Heart right ventricle (tissue), 16 donors: ENCODE data around the gene TCF25. TPM values are rescaled to one million over a fixed set of nuclear protein-coding genes. Genes with fewer than 3 reads are reported as not detected.

Experiments used
- ATAC-seq, 8 donors: fragments of 200-7000 bp; cut with Tn5 transposase; one replicate each; pipeline ENCODE4 v1.9.1; 2020; ENCODE audit warnings: mild to moderate bottlenecking in 8 of 8, moderate library complexity in 8 of 8, moderate number of reproducible peaks in 1 of 8
- DNase-seq, 2 donors: peaks; one replicate each; pipeline ENCODE4 v3.0.0-alpha.2; 2020
- H3K27ac ChIP-seq, 10 donors: fragments of 200-600 bp; sonication (generic) in 2 of 10; one replicate each; pipeline versions ENCODE4 v1.5.0 to v1.8.0; 2020 to 2022; ENCODE audit warnings: mild to moderate bottlenecking in 3 of 10
- H3K27me3 ChIP-seq, 7 donors: fragments of 200-600 bp; one replicate each; pipeline ENCODE4 v1.8.0; 2021 to 2022; ENCODE audit warnings: mild to moderate bottlenecking in 2 of 7
- H3K36me3 ChIP-seq, 9 donors: fragments of 200-600 bp; sonication (generic) in 1 of 9; one replicate each; pipeline versions ENCODE4 v1.5.0 to v1.8.0; 2020 to 2022; ENCODE audit warnings: mild to moderate bottlenecking in 2 of 9
- H3K4me1 ChIP-seq, 9 donors: fragments of 200-600 bp; sonication (generic) in 1 of 9; one replicate each; pipeline versions ENCODE4 v1.5.0 to v1.8.0; 2020 to 2022; ENCODE audit warnings: mild to moderate bottlenecking in 4 of 9
- H3K4me3 ChIP-seq, 10 donors: fragments of 200-600 bp; sonication (generic) in 2 of 10; one replicate each; pipeline versions ENCODE4 v1.5.0 to v1.8.0; 2020 to 2022; ENCODE audit warnings: mild to moderate bottlenecking in 7 of 10, moderate library complexity in 2 of 10
- H3K9me3 ChIP-seq, 11 donors: fragments of 200-600 bp in 10 of 11; sonication (generic) in 2 of 11; one replicate each; pipeline versions ENCODE4 v1.5.0 to v1.8.0; 2013 to 2022; ENCODE audit warnings: mild to moderate bottlenecking in 2 of 11, control low read depth in 1 of 11, moderate library complexity in 1 of 11
- CTCF ChIP-seq, 9 donors: fragments of 200-600 bp; sonication (generic) in 2 of 9; IDR thresholded peaks; one replicate each; pipeline versions ENCODE4 v1.5.0 to v1.8.0; 2021 to 2022; ENCODE audit warnings: antibody characterized with exemption in 9 of 9, mild to moderate bottlenecking in 5 of 9, moderate library complexity in 1 of 9
- WGBS, 2 donors: extraction: QIAGEN DNeasy Blood & Tissue Kit; methylation state at CpG; one replicate each; pipeline ENCODE4 v1.1.7; 2013; ENCODE audit warnings: inconsistent platforms in 1 of 2; 5-methylcytosine and 5-hydroxymethylcytosine counted together
- intact Hi-C, 10 donors: fragments of 100-400 bp; cut with DNase I; formaldehyde crosslinking; loops; one replicate each; pipeline versions ENCODE4 v1.11.1 to v1.14.2; 2022
- polyA plus RNA-seq, 2 donors: library from polyadenylated mRNA; stranded (reverse); fragments of 200-250 nt; gene quantifications; one replicate each; pipeline ENCODE4 v1.2.3, GENCODE V29; 2013
- total RNA-seq, 10 donors: library from RNA; stranded (reverse); fragmentation: NEBNext Ultra II Directional in 3 of 10; extraction: Animal tissue kit (Norgen Biotek cat#: 25700) in 3 of 10; gene quantifications; one replicate each; pipeline versions ENCODE4 v1.2.1 to v1.2.4, GENCODE V29; 2021 to 2023
- donor health status: Arrhythmogenic right ventricular cardiomyopathy.
- donor health status: ischemic (EF 13 %, LVEDD 7.1; RV severe dilation, severe dysfunction).
- donor health status: healthy with polysubstance abuse.
- donor health status: DM: no; HTN: yes; CAD: no.
- donor health status: DM: no; HTN: no; CAD: no.
- donor health status: ischemic (EF 25% LVEDD 6.9; RV normal size, moderate dysfunction).
- donor health status: ischemic (EF 25% LVEDD 5.7; RV mildly dilated, moderate dysfunction).
- donor health status: healthy.
- donor health status: DM: yes; HTN: yes; CAD: no.
- donor health status: Ischemic cardiomyopathy.
- donor health status: ischemic (EF 35%, LVEDD 5.7; RV mildly dilated, moderate dysfunction).
- donor health status: nonischemic (EF 11% LVEDD 7.7; RV severe dilation, severe dysfunction).
- donor health status: DM: yes; HTN: yes; CAD: no.
- donor health status: PGD.
- donor health status: ischemic (EF 29% LVEDD 5.4; RV normal size, mild dysfunction).
- donor health status: nonischemic (EF 23%, LVEDD 6.1; RV moderate dilation, normal function).

Gene TCF25
- total and polyA plus RNA-seq, 12 donors, result 77.5 to 112 (median 94.8) TPM

- Histone ChIP-seq H3K36me3 (peaks cover 0 to 72% (median 16%) of the 10 kb centered on the region in 9 donors), H3K9me3 (no peaks in the 10 kb centered on the region), H3K27ac (peak overlapping the region in 2 of 10 donors; percentile 8 to 89), H3K4me1 (peaks cover 0 to 18% (median 0%) of the 10 kb centered on the region in 9 donors), H3K27me3 (no peaks in the 10 kb centered on the region), H3K4me3 (peak overlapping the region in 1 of 10 donors; percentile 51)
- ATAC-seq (peak in 3 of 8 donors; percentile 14 to 21 (median 15)), DNase-seq (no peak)
- intact Hi-C loops, result loop anchor here in 1 of 10 donors (10.0 kb wide), 1 partner anchor 72 kb away; no protein-coding TSS in a partner anchor
- TF ChIP-seq CTCF (IDR thresholded peaks at IDR 0.05), result no peak
- WGBS, 2 donors, result 89 to 93% methylated on average over 15 of the region's 15 CpGs
Observed at GRCh38 chr16:89956505-89957215, 83.3 kb downstream of the TCF25 start.

GRCh38 chr16:89957216-89957785 lies 83.9 kb downstream of the TCF25 start:
- intact Hi-C loops, result loop anchor here in 1 of 10 donors (10.0 kb wide), 1 partner anchor 72 kb away; no protein-coding TSS in a partner anchor
- Histone ChIP-seq H3K27me3 (no peaks in the 10 kb centered on the region), H3K27ac (peak overlapping the region in 3 of 10 donors; percentile 8 to 89 (median 52)), H3K36me3 (peaks cover 0 to 79% (median 19%) of the 10 kb centered on the region in 9 donors), H3K4me1 (peaks cover 0 to 18% (median 0%) of the 10 kb centered on the region in 9 donors), H3K4me3 (peak overlapping the region in 5 of 10 donors; percentile 8 to 51 (median 16)), H3K9me3 (no peaks in the 10 kb centered on the region)
- TF ChIP-seq CTCF (IDR thresholded peaks at IDR 0.05), result no peak
- DNase-seq (no peak), ATAC-seq (no peak)
- 91 to 96% methylated on average over 23 of the region's 23 CpGs for WGBS, 2 donors

GRCh38 chr16:89958068-89958467 lies 84.7 kb downstream of the TCF25 start:
- Histone ChIP-seq H3K27me3 (no peaks in the 10 kb centered on the region), H3K36me3 (peaks cover 0 to 86% (median 19%) of the 10 kb centered on the region in 9 donors), H3K4me1 (peaks cover 0 to 18% (median 0%) of the 10 kb centered on the region in 9 donors), H3K4me3 (peak overlapping the region in 2 of 10 donors; percentile 16 to 51), H3K27ac (peak overlapping the region in 2 of 10 donors; percentile 52 to 89), H3K9me3 (no peaks in the 10 kb centered on the region)
- TF ChIP-seq CTCF (IDR thresholded peaks at IDR 0.05), result no peak
- intact Hi-C loops, result loop anchor here in 1 of 10 donors (10.0 kb wide), 1 partner anchor 73 kb away; no protein-coding TSS in a partner anchor
- WGBS, 2 donors, result 94 to 95% methylated on average over 7 of the region's 7 CpGs
- ATAC-seq, result peak; percentile 32 to 80 (median 62)
- peak; percentile 20 to 45 for DNase-seq

- TF ChIP-seq CTCF (IDR thresholded peaks at IDR 0.05), result no peak
- Histone ChIP-seq H3K27me3 (no peaks in the 10 kb centered on the region), H3K27ac (no peak overlapping the region), H3K4me3 (no peak overlapping the region), H3K9me3 (no peaks in the 10 kb centered on the region), H3K36me3 (peaks cover 0 to 91% (median 19%) of the 10 kb centered on the region in 9 donors), H3K4me1 (peaks cover 0 to 16% (median 0%) of the 10 kb centered on the region in 9 donors)
- DNase-seq, result no peak
- 97 to 99% methylated on average over 10 of the region's 10 CpGs for WGBS, 2 donors
- intact Hi-C loops, result loop anchor here in 1 of 10 donors (10.0 kb wide), 1 partner anchor 74 kb away; no protein-coding TSS in a partner anchor
- ATAC-seq, result no peak
Observed at GRCh38 chr16:89958596-89958995, 85.2 kb downstream of the TCF25 start.
